Uterus (tissue), 4 donors: ENCODE data around the gene OPRPN. TPM values are rescaled to one million over a fixed set of nuclear protein-coding genes. Genes with fewer than 3 reads are reported as not detected.

Experiments used
- DNase-seq, 2 donors: peaks; one replicate each; pipeline ENCODE4 v3.0.0-alpha.2; 2019 to 2020
- H3K27ac ChIP-seq, 2 donors: fragments of 200-600 bp; sonication (generic); 1 replicate in 1 of 2; 2 replicates in 1 of 2; pipeline ENCODE4 v1.5.1; 2016 to 2018
- H3K27me3 ChIP-seq, 2 donors: fragments of 200-600 bp; sonication (generic); one replicate each; pipeline ENCODE4 v1.5.1; 2018 to 2019; ENCODE audit warnings: control low read depth in 1 of 2
- H3K36me3 ChIP-seq, 2 donors: fragments of 200-600 bp; sonication (generic); one replicate each; pipeline ENCODE4 v1.5.1; 2019; ENCODE audit warnings: control low read depth in 1 of 2
- H3K4me1 ChIP-seq, 2 donors: fragments of 200-600 bp; sonication (generic); one replicate each; pipeline ENCODE4 v1.5.1; 2018 to 2019; ENCODE audit warnings: control low read depth in 1 of 2
- H3K4me3 ChIP-seq, 2 donors: fragments of 200-600 bp; sonication (generic); 1 replicate in 1 of 2; 2 replicates in 1 of 2; pipeline ENCODE4 v1.5.1; 2018 to 2019; ENCODE audit warnings: mild to moderate bottlenecking in 1 of 2
- H3K9me3 ChIP-seq, 2 donors: fragments of 200-600 bp; sonication (generic); one replicate each; pipeline ENCODE4 v1.5.1; 2019; ENCODE audit warnings: control low read depth in 1 of 2
- POLR2A ChIP-seq, 2 donors: fragments of 450-650 bp; IDR thresholded peaks; one replicate each; pipeline ENCODE4 v1.6.1; 2016; ENCODE audit warnings: antibody characterized with exemption in 2 of 2, mild to moderate bottlenecking in 1 of 2, moderate library complexity in 1 of 2
- intact Hi-C: fragments of 100-400 bp; cut with DNase I; formaldehyde crosslinking; loops from one replicate; pipeline ENCODE4 v1.15.1; 2023; ENCODE audit warnings: low total_unique reads
- total RNA-seq, 4 donors: library from RNA; depleted of rRNA in 3 of 4; stranded (reverse); fragments of >200 nt in 3 of 4; gene quantifications; one replicate each; pipeline versions ENCODE4 v1.1.0 to v1.2.4, GENCODE V29; 2014 to 2023
- TF ChIP-seq, protein P1 (sequence below), 4 experiments: fragments of 200-600 bp in 2 of 4; fragments of 450-650 bp in 2 of 4; sonication (generic) in 2 of 4; IDR thresholded peaks; one replicate each; pipeline ENCODE4 v1.5.1; 2016 to 2019; ENCODE audit warnings: antibody characterized with exemption in 4 of 4, mild to moderate bottlenecking in 2 of 4, moderate library complexity in 1 of 4
- donor health status: DM: yes; HTN: yes; CAD: no.

OPRPN gene
- total RNA-seq, 4 donors from 2014 or later: not detected

DNA sequence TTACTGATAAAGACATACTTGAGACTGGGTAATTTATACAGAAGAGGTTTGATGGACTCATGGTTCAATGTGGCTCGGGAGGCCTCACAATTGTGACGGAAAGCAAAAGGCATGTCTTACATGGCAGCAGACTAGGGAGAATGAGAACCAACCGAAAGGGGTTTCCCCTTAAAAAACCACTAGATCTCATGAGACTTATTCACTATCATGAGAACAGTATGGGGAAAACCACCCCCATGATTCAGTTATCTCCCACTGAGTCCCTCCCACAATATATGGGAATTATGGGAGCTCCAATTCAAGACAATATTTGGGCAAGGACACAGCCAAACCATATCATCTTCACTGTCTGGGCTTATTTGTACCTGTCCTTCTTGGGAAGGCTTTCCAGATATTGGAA, 51.5 kb downstream of the OPRPN start:
- Histone ChIP-seq H3K36me3 (no peaks in the 10 kb centered on the region), H3K27me3 (no peaks in the 10 kb centered on the region), H3K4me1 (no peaks in the 10 kb centered on the region), H3K9me3 (no peaks in the 10 kb centered on the region), H3K27ac (no peak overlapping the region), H3K4me3 (no peak overlapping the region)
- intact Hi-C loops: no loop called here
- no peak for DNase-seq
- TF ChIP-seq POLR2A (IDR thresholded peaks at IDR 0.05): no peak
- TF ChIP-seq, protein P1, sequence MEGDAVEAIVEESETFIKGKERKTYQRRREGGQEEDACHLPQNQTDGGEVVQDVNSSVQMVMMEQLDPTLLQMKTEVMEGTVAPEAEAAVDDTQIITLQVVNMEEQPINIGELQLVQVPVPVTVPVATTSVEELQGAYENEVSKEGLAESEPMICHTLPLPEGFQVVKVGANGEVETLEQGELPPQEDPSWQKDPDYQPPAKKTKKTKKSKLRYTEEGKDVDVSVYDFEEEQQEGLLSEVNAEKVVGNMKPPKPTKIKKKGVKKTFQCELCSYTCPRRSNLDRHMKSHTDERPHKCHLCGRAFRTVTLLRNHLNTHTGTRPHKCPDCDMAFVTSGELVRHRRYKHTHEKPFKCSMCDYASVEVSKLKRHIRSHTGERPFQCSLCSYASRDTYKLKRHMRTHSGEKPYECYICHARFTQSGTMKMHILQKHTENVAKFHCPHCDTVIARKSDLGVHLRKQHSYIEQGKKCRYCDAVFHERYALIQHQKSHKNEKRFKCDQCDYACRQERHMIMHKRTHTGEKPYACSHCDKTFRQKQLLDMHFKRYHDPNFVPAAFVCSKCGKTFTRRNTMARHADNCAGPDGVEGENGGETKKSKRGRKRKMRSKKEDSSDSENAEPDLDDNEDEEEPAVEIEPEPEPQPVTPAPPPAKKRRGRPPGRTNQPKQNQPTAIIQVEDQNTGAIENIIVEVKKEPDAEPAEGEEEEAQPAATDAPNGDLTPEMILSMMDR (IDR thresholded peaks at IDR 0.05): no peak

DNA sequence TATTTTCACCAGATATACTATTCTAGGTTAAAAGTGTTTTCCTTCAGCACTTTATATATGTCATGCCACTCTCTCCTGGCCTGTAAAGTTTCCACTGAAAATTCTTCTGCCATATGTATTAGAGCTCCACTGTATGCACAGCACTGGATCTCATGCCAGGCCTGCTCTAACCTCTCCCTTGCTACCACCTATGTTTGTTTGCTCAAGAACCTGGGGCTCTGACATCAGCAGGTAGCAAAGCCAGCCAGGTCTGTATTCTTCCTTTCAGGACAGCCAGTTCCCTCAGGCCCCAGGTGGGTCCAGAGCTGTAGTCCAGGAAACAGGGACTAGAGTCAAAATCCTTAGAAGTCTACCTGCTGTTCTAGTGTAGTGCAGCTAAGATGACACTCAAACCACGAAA, 55.2 kb downstream of the OPRPN start:
- H3K36me3 ChIP-seq: no peaks in the 10 kb centered on the region
- no peak overlapping the region for H3K4me3 ChIP-seq
- no peaks in the 10 kb centered on the region for H3K27me3 ChIP-seq
- no peaks in the 10 kb centered on the region for H3K9me3 ChIP-seq
- TF ChIP-seq, protein P1 (IDR thresholded peaks at IDR 0.05): no peak
- TF ChIP-seq POLR2A (IDR thresholded peaks at IDR 0.05): no peak
- DNase-seq: no peak
- no peaks in the 10 kb centered on the region for H3K4me1 ChIP-seq
- H3K27ac ChIP-seq: no peak overlapping the region
- intact Hi-C loops: no loop called here

Other genes with a start within 250 kb of the OPRPN start
- gene PRR27, start 243.7 kb upstream of the OPRPN start, total RNA-seq: not detected
- under 1 TPM in 1 of 4 donors, not detected in 3; 0.35 TPM for gene ODAM, start 202.2 kb upstream of the OPRPN start, total RNA-seq
- not detected for gene FDCSP, start 171.8 kb upstream of the OPRPN start, total RNA-seq
- not detected for gene CSN3, start 155.3 kb upstream of the OPRPN start, total RNA-seq
- under 1 TPM in 1 of 4 donors, not detected in 3; 0.28 TPM for gene CABS1, start 63.0 kb upstream of the OPRPN start, total RNA-seq
- gene SMR3A, start 37.2 kb upstream of the OPRPN start, total RNA-seq: not detected
- not detected for gene SMR3B, start 14.8 kb upstream of the OPRPN start, total RNA-seq
- not detected for gene MUC7, start 74.3 kb downstream of the OPRPN start, total RNA-seq
- gene AMTN, start 120.6 kb downstream of the OPRPN start, total RNA-seq: not detected
- not detected for gene AMBN, start 194.3 kb downstream of the OPRPN start, total RNA-seq
- under 1 TPM in 2 of 4 donors, not detected in 2; 0.24 to 0.83 TPM for gene ENAM, start 230.8 kb downstream of the OPRPN start, total RNA-seq